ENCODE measurements around the gene C15orf40. TPM values are rescaled to one million over a fixed set of nuclear protein-coding genes. Genes with fewer than 3 reads are reported as not detected.

Gene C15orf40
- total RNA-seq, 1 experiment from 2014 or later, result 20.6 TPM

DNA sequence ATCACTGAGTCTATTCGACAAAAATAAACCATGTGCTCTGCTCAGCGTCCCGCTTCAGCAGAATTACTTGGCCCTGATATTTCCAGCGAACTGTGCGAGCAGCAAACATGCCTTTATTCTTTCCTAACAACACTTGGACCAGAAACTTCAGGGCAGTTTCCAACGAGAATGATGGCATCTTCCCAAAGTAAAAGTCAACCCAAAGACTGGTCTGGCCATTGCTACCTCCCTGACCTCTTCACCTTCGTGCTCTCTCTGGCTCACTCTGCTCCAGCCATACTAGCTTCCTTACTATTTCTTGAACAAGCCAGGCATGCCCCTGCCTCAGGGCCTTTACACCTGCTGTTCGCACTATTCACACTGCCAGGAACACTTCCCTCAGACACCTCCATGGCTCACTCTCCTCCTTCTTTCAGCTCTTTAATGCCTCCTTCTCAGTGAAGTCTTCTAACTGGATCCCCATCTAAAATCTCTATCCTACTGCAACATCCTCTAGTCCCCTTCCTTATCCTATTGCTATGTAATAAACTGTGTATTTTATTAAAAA lies 65.2 kb downstream of the C15orf40 start:
- no peak overlapping the region for H3K27ac ChIP-seq (ENCODE audit: low read depth, low read length, poor library complexity, severe bottlenecking)
- H3K27me3 ChIP-seq (replicated peaks; ENCODE audit: insufficient read depth, low read depth, low read length, poor library complexity), result peaks cover 34% of the 10 kb centered on the region
- TF ChIP-seq, protein P1, sequence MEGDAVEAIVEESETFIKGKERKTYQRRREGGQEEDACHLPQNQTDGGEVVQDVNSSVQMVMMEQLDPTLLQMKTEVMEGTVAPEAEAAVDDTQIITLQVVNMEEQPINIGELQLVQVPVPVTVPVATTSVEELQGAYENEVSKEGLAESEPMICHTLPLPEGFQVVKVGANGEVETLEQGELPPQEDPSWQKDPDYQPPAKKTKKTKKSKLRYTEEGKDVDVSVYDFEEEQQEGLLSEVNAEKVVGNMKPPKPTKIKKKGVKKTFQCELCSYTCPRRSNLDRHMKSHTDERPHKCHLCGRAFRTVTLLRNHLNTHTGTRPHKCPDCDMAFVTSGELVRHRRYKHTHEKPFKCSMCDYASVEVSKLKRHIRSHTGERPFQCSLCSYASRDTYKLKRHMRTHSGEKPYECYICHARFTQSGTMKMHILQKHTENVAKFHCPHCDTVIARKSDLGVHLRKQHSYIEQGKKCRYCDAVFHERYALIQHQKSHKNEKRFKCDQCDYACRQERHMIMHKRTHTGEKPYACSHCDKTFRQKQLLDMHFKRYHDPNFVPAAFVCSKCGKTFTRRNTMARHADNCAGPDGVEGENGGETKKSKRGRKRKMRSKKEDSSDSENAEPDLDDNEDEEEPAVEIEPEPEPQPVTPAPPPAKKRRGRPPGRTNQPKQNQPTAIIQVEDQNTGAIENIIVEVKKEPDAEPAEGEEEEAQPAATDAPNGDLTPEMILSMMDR (conservative IDR thresholded peaks at IDR 0.05; ENCODE audit: low read depth, low read length), result no peak
- TF ChIP-seq EZH2 (IDR thresholded peaks at IDR 0.05; ENCODE audit: borderline replicate concordance, low read depth, low read length, poor library complexity, severe bottlenecking), result no peak
- H3K4me1 ChIP-seq (ENCODE audit: insufficient read depth, low read length, poor library complexity, severe bottlenecking), result no peaks in the 10 kb centered on the region
- intact Hi-C loops (cut with micrococcal nuclease; ENCODE audit: unreplicated experiment), result no loop called here
- ChIA-PET CTCF (no interaction called here), POLR2A (ENCODE audit: low non-redundant PET) (no interaction called here)
- no peaks in the 10 kb centered on the region for H3K36me3 ChIP-seq (ENCODE audit: insufficient read depth, low read length, poor library complexity, severe bottlenecking)
- BruUV-seq (replicated peaks), result no TSS peak
- DNase-seq (ENCODE audit: low spot score), result no peak
- H3K9me3 ChIP-seq (ENCODE audit: low read depth, low read length, poor library complexity, severe bottlenecking), result no peaks in the 10 kb centered on the region
- H3K4me3 ChIP-seq (ENCODE audit: low read depth, low read length, poor library complexity, severe bottlenecking), result no peak overlapping the region

DNA sequence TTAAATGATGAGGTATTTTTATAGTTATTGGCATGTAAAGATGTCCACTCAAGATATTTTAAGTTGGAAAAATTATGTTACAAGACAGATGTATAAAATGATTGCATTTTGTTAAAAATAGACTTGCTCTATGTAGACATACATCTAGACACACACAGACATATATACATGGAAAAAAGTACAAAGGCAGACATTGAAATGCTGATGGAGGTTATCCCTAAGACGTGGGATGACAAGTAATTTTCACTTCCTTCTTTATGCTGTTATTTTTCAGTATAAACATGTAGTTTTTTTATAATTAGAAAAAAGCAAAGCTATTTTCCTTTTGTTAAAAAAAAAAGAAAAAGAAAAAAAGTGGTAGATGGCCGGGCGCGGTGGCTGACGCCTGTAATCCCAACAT lies 66.1 kb downstream of the C15orf40 start:
- TF ChIP-seq EZH2 (IDR thresholded peaks at IDR 0.05; ENCODE audit: borderline replicate concordance, low read depth, low read length, poor library complexity, severe bottlenecking), result no peak
- TF ChIP-seq, protein P1 (conservative IDR thresholded peaks at IDR 0.05; ENCODE audit: low read depth, low read length), result no peak
- ChIA-PET CTCF (no interaction called here), POLR2A (ENCODE audit: low non-redundant PET) (no interaction called here)
- Histone ChIP-seq H3K27ac (ENCODE audit: low read depth, low read length, poor library complexity, severe bottlenecking) (no peak overlapping the region), H3K36me3 (ENCODE audit: insufficient read depth, low read length, poor library complexity, severe bottlenecking) (no peaks in the 10 kb centered on the region), H3K4me1 (ENCODE audit: insufficient read depth, low read length, poor library complexity, severe bottlenecking) (no peaks in the 10 kb centered on the region), H3K27me3 (replicated peaks; ENCODE audit: insufficient read depth, low read depth, low read length, poor library complexity) (peaks cover 25% of the 10 kb centered on the region), H3K4me3 (ENCODE audit: low read depth, low read length, poor library complexity, severe bottlenecking) (no peak overlapping the region), H3K9me3 (ENCODE audit: low read depth, low read length, poor library complexity, severe bottlenecking) (no peaks in the 10 kb centered on the region)
- no peak for DNase-seq (ENCODE audit: low spot score)
- intact Hi-C loops (cut with micrococcal nuclease; ENCODE audit: unreplicated experiment), result no loop called here
- BruUV-seq (replicated peaks), result no TSS peak

DNA sequence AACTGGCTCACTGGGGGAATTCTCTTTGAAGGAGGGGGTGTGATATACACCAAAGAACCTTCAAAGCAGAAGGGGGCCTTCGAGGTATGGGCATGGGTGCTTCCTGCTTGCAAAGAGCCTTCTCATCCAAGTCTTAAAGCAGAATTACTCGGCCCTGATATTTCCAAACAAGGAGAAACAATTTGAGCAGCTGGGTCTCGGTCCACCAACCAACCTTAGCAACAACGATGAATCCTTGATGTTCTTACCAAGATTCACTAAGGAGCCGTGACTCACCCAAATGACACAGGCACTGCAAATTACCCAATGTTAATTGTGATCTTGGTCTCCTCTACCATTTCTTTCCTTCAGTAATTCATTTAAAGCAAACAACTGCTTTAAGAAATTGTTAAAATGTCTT lies 66.6 kb downstream of the C15orf40 start:
- H3K9me3 ChIP-seq (ENCODE audit: low read depth, low read length, poor library complexity, severe bottlenecking), result no peaks in the 10 kb centered on the region
- no peaks in the 10 kb centered on the region for H3K4me1 ChIP-seq (ENCODE audit: insufficient read depth, low read length, poor library complexity, severe bottlenecking)
- peak; percentile 16 for DNase-seq (ENCODE audit: low spot score)
- TF ChIP-seq, protein P1 (conservative IDR thresholded peaks at IDR 0.05; ENCODE audit: low read depth, low read length), result no peak
- no peak for TF ChIP-seq EZH2 (IDR thresholded peaks at IDR 0.05; ENCODE audit: borderline replicate concordance, low read depth, low read length, poor library complexity, severe bottlenecking)
- H3K27me3 ChIP-seq (replicated peaks; ENCODE audit: insufficient read depth, low read depth, low read length, poor library complexity), result peaks cover 20% of the 10 kb centered on the region
- intact Hi-C loops (cut with micrococcal nuclease; ENCODE audit: unreplicated experiment), result no loop called here
- CTCF ChIA-PET, result no interaction called here
- POLR2A ChIA-PET (ENCODE audit: low non-redundant PET), result no interaction called here
- H3K36me3 ChIP-seq (ENCODE audit: insufficient read depth, low read length, poor library complexity, severe bottlenecking), result no peaks in the 10 kb centered on the region
- H3K4me3 ChIP-seq (ENCODE audit: low read depth, low read length, poor library complexity, severe bottlenecking), result no peak overlapping the region
- no TSS peak for BruUV-seq (replicated peaks)
- H3K27ac ChIP-seq (ENCODE audit: low read depth, low read length, poor library complexity, severe bottlenecking), result no peak overlapping the region

All from A673 (cell line).